ENCODE measurements around the gene TMEM131L. TPM values are rescaled to one million over a fixed set of nuclear protein-coding genes. Genes with fewer than 3 reads are reported as not detected.
"Not testable (repeated sequence)": the region's sequence is repeated elsewhere in the genome, so short reads cannot be mapped to it uniquely, and the experiment has no call there.

TMEM131L gene
- total RNA-seq, 2 donors from 2014 or later: 4.8 to 6.2 TPM

- no peak for DNase-seq
- H3K36me3 ChIP-seq: no peaks in the 10 kb centered on the region
- no peak overlapping the region for H3K4me3 ChIP-seq
- TF ChIP-seq CTCF (IDR thresholded peaks at IDR 0.05): no peak
- H3K9me3 ChIP-seq: no peaks in the 10 kb centered on the region
- intact Hi-C loops (cut with DNase I): no loop called here
- no peaks in the 10 kb centered on the region for H3K4me1 ChIP-seq
- H3K9ac ChIP-seq (ENCODE audit: low read depth in 2 of 2, low read length in 2 of 2): no peak overlapping the region
- no peak overlapping the region for H3K27ac ChIP-seq
- no peaks in the 10 kb centered on the region for H3K27me3 ChIP-seq
Measured at GRCh38 chr4:153546280-153546679, 80.1 kb downstream of the TMEM131L start.

- H3K9me3 ChIP-seq: no peaks in the 10 kb centered on the region
- intact Hi-C loops (cut with DNase I): no loop called here
- H3K27ac ChIP-seq: no peak overlapping the region
- DNase-seq: no peak
- TF ChIP-seq CTCF (IDR thresholded peaks at IDR 0.05): no peak
- H3K4me1 ChIP-seq: no peaks in the 10 kb centered on the region
- no peaks in the 10 kb centered on the region for H3K27me3 ChIP-seq
- H3K36me3 ChIP-seq: no peaks in the 10 kb centered on the region
- H3K4me3 ChIP-seq: no peak overlapping the region
- no peak overlapping the region for H3K9ac ChIP-seq (ENCODE audit: low read depth in 2 of 2, low read length in 2 of 2)
Measured at GRCh38 chr4:153547520-153547919, 81.4 kb downstream of the TMEM131L start.

- H3K27ac ChIP-seq; H3K36me3 ChIP-seq; H3K4me1 ChIP-seq; intact Hi-C loops (cut with DNase I); H3K9me3 ChIP-seq; H3K27me3 ChIP-seq; H3K9ac ChIP-seq (ENCODE audit: low read depth in 2 of 2, low read length in 2 of 2); DNase-seq; H3K4me3 ChIP-seq: not testable (repeated sequence)
Measured at GRCh38 chr4:153548907-153549306, 82.7 kb downstream of the TMEM131L start.

- no peaks in the 10 kb centered on the region for H3K4me1 ChIP-seq
- intact Hi-C loops (cut with DNase I): no loop called here
- H3K9ac ChIP-seq (ENCODE audit: low read depth in 2 of 2, low read length in 2 of 2): no peak overlapping the region
- H3K27me3 ChIP-seq: no peaks in the 10 kb centered on the region
- no peaks in the 10 kb centered on the region for H3K9me3 ChIP-seq
- H3K36me3 ChIP-seq: no peaks in the 10 kb centered on the region
- no peak overlapping the region for H3K27ac ChIP-seq
- no peak overlapping the region for H3K4me3 ChIP-seq
- no peak for DNase-seq
- no peak for TF ChIP-seq CTCF (IDR thresholded peaks at IDR 0.05)
Measured at GRCh38 chr4:153549405-153549804, 83.2 kb downstream of the TMEM131L start.

- no peak overlapping the region for H3K4me3 ChIP-seq
- intact Hi-C loops (cut with DNase I): no loop called here
- H3K27ac ChIP-seq: no peak overlapping the region
- no peak for DNase-seq
- no peaks in the 10 kb centered on the region for H3K9me3 ChIP-seq
- TF ChIP-seq CTCF (IDR thresholded peaks at IDR 0.05): no peak
- no peaks in the 10 kb centered on the region for H3K36me3 ChIP-seq
- H3K27me3 ChIP-seq: no peaks in the 10 kb centered on the region
- H3K4me1 ChIP-seq: no peaks in the 10 kb centered on the region
- no peak overlapping the region for H3K9ac ChIP-seq (ENCODE audit: low read depth in 2 of 2, low read length in 2 of 2)
Measured at GRCh38 chr4:153553155-153553818, 87.1 kb downstream of the TMEM131L start.

GRCh38 chr4:153553819-153554170 is 87.6 kb downstream of the TMEM131L start:
- DNase-seq: no peak
- Histone ChIP-seq H3K27me3 (no peaks in the 10 kb centered on the region), H3K9me3 (no peaks in the 10 kb centered on the region), H3K4me3 (no peak overlapping the region), H3K4me1 (no peaks in the 10 kb centered on the region), H3K9ac (ENCODE audit: low read depth in 2 of 2, low read length in 2 of 2) (no peak overlapping the region), H3K36me3 (no peaks in the 10 kb centered on the region), H3K27ac (no peak overlapping the region)
- no peak for TF ChIP-seq CTCF (IDR thresholded peaks at IDR 0.05)
- intact Hi-C loops (cut with DNase I): no loop called here
